Tibial artery (tissue), 4 donors: ENCODE data around the gene RCOR1.

Source experiments
- DNase-seq, 2 donors: peaks; one replicate each; pipeline ENCODE4 v3.0.0-alpha.2; 2019
- H3K27ac ChIP-seq, 2 donors: fragments of 200-600 bp; sonication (generic) in 1 of 2; 1 replicate in 1 of 2; 2 replicates in 1 of 2; pipeline ENCODE4 v1.5.1; 2018 to 2019; ENCODE audit warnings: mild to moderate bottlenecking in 1 of 2
- H3K27me3 ChIP-seq, 2 donors: fragments of 200-600 bp; sonication (generic) in 1 of 2; one replicate each; pipeline versions ENCODE4 v1.5.1 to v1.6.0; 2016 to 2019
- H3K36me3 ChIP-seq, 3 donors: fragments of 200-600 bp; sonication (generic) in 2 of 3; one replicate each; pipeline ENCODE4 v1.5.1; 2016 to 2019; ENCODE audit warnings: mild to moderate bottlenecking in 2 of 3
- H3K4me1 ChIP-seq, 4 donors: fragments of 200-600 bp; sonication (generic) in 2 of 4; 1 replicate in 3 of 4; 2 replicates in 1 of 4; pipeline ENCODE4 v1.5.1; 2016 to 2019
- H3K4me3 ChIP-seq, 2 donors: fragments of 200-600 bp; sonication (generic) in 1 of 2; 1 replicate in 1 of 2; 2 replicates in 1 of 2; pipeline ENCODE4 v1.5.1; 2018 to 2019; ENCODE audit warnings: mild to moderate bottlenecking in 2 of 2
- H3K9me3 ChIP-seq, 3 donors: fragments of 200-600 bp; sonication (generic) in 1 of 3; one replicate each; pipeline ENCODE4 v1.5.1; 2016 to 2019
- CTCF ChIP-seq, 2 experiments: fragments of 200-600 bp in 1 of 2; fragments of 450-650 bp in 1 of 2; IDR thresholded peaks; one replicate each; pipeline ENCODE4 v1.5.1; 2017 to 2019; ENCODE audit warnings: antibody characterized with exemption in 2 of 2, mild to moderate bottlenecking in 1 of 2, moderate library complexity in 1 of 2
- intact Hi-C: fragments of 100-400 bp; cut with DNase I; formaldehyde crosslinking; loops from one replicate; pipeline ENCODE4 v1.15.0; 2023; ENCODE audit warnings: low total_unique reads

The RCOR1 gene

GRCh38 chr14:102736956-102737355 lies 144.5 kb downstream of the RCOR1 start:
- no peaks in the 10 kb centered on the region for H3K27me3 ChIP-seq
- peaks cover 0 to 33% (median 6%) of the 10 kb centered on the region in 3 donors for H3K36me3 ChIP-seq
- no peak overlapping the region for H3K4me3 ChIP-seq
- TF ChIP-seq CTCF (IDR thresholded peaks at IDR 0.05) = no peak
- DNase-seq = peak in 1 of 2 donors; percentile 27
- no peaks in the 10 kb centered on the region for H3K4me1 ChIP-seq
- intact Hi-C loops = no loop called here
- H3K9me3 ChIP-seq = peaks cover 0 to 17% (median 11%) of the 10 kb centered on the region in 3 donors
- no peak overlapping the region for H3K27ac ChIP-seq

GRCh38 chr14:102737402-102738372 lies 145.2 kb downstream of the RCOR1 start:
- no peaks in the 10 kb centered on the region for H3K4me1 ChIP-seq
- H3K27me3 ChIP-seq = no peaks in the 10 kb centered on the region
- TF ChIP-seq CTCF (IDR thresholded peaks at IDR 0.05) = no peak
- H3K36me3 ChIP-seq = peaks cover 0 to 28% (median 6%) of the 10 kb centered on the region in 3 donors
- peak in 1 of 2 donors; percentile 49 for DNase-seq
- peaks cover 0 to 21% (median 13%) of the 10 kb centered on the region in 3 donors for H3K9me3 ChIP-seq
- no peak overlapping the region for H3K4me3 ChIP-seq
- intact Hi-C loops = no loop called here
- H3K27ac ChIP-seq = no peak overlapping the region

- intact Hi-C loops = no loop called here
- peak in 1 of 2 donors; percentile 58 for DNase-seq
- Histone ChIP-seq H3K4me1 (no peaks in the 10 kb centered on the region), H3K27ac (no peak overlapping the region), H3K36me3 (peaks cover 0 to 19% (median 6%) of the 10 kb centered on the region in 3 donors), H3K4me3 (no peak overlapping the region), H3K9me3 (peaks cover 0 to 21% (median 13%) of the 10 kb centered on the region in 3 donors), H3K27me3 (no peaks in the 10 kb centered on the region)
- TF ChIP-seq CTCF (IDR thresholded peaks at IDR 0.05) = no peak
These were observed 146.1 kb downstream of the RCOR1 start for GRCh38 chr14:102738373-102739189.

GRCh38 chr14:102739190-102739469 lies 146.7 kb downstream of the RCOR1 start:
- intact Hi-C loops = no loop called here
- no peak for TF ChIP-seq CTCF (IDR thresholded peaks at IDR 0.05)
- Histone ChIP-seq H3K27me3 (no peaks in the 10 kb centered on the region), H3K27ac (no peak overlapping the region), H3K9me3 (peaks cover 0 to 21% (median 13%) of the 10 kb centered on the region in 3 donors), H3K4me3 (no peak overlapping the region), H3K4me1 (no peaks in the 10 kb centered on the region), H3K36me3 (peaks cover 0 to 17% (median 6%) of the 10 kb centered on the region in 3 donors)
- no peak for DNase-seq

DNA sequence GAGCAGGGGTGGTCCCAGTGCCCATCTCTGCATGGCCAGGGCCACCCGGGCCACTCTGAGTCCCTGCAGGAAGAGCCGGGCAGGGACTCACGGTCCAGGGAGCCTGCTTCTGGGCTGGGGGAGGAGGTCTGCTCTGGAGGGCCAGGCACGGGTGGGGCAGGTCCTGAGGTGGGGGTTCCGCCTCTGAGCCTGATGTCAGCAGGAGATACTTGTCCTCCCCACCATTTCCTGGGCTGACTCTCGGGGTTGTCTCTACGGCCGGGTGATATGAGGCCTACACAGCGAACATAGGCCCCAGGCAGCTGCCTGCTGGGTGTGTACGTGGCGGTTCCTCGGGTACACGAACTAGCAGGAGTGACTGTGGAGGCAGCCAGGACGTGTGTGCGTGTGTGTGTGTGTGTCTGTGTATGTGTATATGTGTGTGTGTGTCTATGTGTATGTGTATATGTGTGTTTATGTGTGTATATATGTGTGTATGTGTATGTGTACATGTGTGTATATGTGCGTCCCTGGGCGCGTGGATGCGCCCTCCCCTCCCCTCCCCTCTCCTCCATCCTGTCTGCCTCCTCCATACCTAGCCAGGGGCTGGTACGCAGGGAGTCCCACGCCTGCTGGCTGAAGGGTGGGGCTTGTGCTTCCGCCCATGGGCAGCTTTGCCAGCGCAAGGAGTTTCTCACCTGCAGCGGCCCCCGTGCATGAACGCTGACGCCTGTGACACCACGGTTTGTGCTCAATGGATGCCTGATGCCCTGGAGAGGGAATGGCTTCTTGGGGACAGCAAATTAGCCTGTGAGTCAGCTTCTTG lies 154.4 kb downstream of the RCOR1 start:
- intact Hi-C loops = no loop called here
- Histone ChIP-seq H3K4me3 (no peak overlapping the region), H3K36me3 (peaks cover 0 to 10% (median 0%) of the 10 kb centered on the region in 3 donors), H3K27ac (no peak overlapping the region), H3K9me3 (peaks cover 0 to 5% (median 4%) of the 10 kb centered on the region in 3 donors), H3K4me1 (no peaks in the 10 kb centered on the region), H3K27me3 (no peaks in the 10 kb centered on the region)
- DNase-seq = no peak
- TF ChIP-seq CTCF (IDR thresholded peaks at IDR 0.05) = no peak
